Thoracic aorta (tissue), 2 donors: ENCODE results near the gene USP54. TPM values are rescaled to one million over a fixed set of nuclear protein-coding genes. Genes with fewer than 3 reads are reported as not detected.
A peak's percentile ranks its signal among the peaks of the same experiment; 100 is the strongest.

ENCODE experiments used
- ATAC-seq: fragments of 150-250 bp; one replicate; pipeline ENCODE4 v1.8.0; 2017; ENCODE audit warnings: low read depth; ENCODE audit not compliant: insufficient number of reproducible peaks, low FRiP score
- DNase-seq: peaks from one replicate; pipeline ENCODE4 v3.0.0-alpha.2; 2020; ENCODE audit warnings: low spot score
- H3K27ac ChIP-seq, 2 donors: fragments of 200-600 bp; sonication (generic); 1 replicate in 1 of 2; 2 replicates in 1 of 2; pipeline ENCODE4 v1.5.1; 2016; ENCODE audit warnings: mild to moderate bottlenecking in 2 of 2, moderate library complexity in 2 of 2
- H3K27me3 ChIP-seq: fragments of 200-600 bp; sonication (generic); replicated peaks from 2 replicates; pipeline ENCODE4 v1.6.0; 2016; ENCODE audit warnings: mild to moderate bottlenecking; ENCODE audit not compliant: insufficient read depth
- H3K36me3 ChIP-seq: fragments of 200-600 bp; sonication (generic); one replicate; pipeline ENCODE4 v1.5.1; 2016
- H3K4me1 ChIP-seq, 2 donors: fragments of 200-600 bp; sonication (generic); 1 replicate in 1 of 2; 2 replicates in 1 of 2; pipeline versions ENCODE4 v1.5.1 to v1.6.0; 2016; ENCODE audit warnings: low read depth in 2 of 2, mild to moderate bottlenecking in 1 of 2; ENCODE audit not compliant: control insufficient read depth in 1 of 2
- H3K4me3 ChIP-seq: fragments of 200-600 bp; sonication (generic); 2 replicates; pipeline ENCODE4 v1.5.1; 2016; ENCODE audit warnings: mild to moderate bottlenecking
- H3K9me3 ChIP-seq: fragments of 200-600 bp; sonication (generic); 2 replicates; pipeline ENCODE4 v1.5.1; 2016
- total RNA-seq, 2 donors: library from RNA; depleted of rRNA; stranded (reverse); fragments of >200 nt; gene quantifications; one replicate each; pipeline versions ENCODE4 v1.1.0 to v1.2.3, GENCODE V29; 2016
- TF ChIP-seq, protein P1 (sequence below): fragments of 200-600 bp; sonication (generic); IDR thresholded peaks from one replicate; pipeline ENCODE4 v1.5.1; 2019; ENCODE audit warnings: antibody characterized with exemption

USP54 gene
- total RNA-seq, 2 donors from 2014 or later = 20.1 to 45.1 TPM

DNA sequence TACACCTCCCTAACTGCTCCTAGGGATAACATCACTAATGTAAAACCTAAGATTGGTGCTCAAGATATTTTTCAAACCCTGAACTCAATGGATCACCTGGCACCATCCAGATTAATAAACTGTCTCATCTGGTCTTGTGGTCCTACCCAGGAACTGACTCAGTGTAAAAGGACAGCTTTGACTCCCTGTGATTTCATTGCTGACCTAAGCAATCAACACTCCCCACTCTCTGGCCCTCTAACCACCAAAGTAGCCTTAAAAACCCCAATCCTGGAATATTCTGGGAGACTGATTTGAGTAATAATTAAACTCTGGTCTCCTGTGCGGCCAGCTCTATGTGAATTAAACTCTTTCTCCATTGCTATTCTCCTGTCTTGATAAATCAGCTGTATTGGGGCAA is 6.2 kb upstream of the USP54 start:
- H3K4me3 ChIP-seq = no peak overlapping the region
- DNase-seq = no peak
- no peaks in the 10 kb centered on the region for H3K9me3 ChIP-seq

DNA sequence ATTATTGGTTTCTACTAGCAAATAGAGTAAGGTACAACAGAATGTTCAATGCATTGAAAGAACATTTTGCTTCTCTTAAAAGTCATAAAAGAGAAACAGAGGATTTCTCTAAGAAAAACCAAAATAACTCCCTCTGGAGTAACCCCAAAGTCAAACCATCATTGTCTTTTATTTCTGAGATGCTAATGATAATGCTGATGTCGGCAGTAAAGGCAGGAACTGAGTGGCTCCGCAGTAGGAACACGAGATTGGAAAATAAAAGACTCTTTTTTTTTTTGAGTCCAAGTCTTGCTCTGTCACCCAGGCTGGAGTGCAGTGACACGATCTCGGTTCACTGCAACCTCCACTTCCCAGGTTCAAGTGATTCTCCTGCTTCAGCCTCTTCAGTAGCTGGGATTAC is 2.7 kb upstream of the USP54 start:
- ATAC-seq = no peak
- Histone ChIP-seq H3K4me1 (peaks cover 12 to 20% of the 10 kb centered on the region in 2 donors), H3K27ac (no peak overlapping the region), H3K27me3 (no peaks in the 10 kb centered on the region), H3K4me3 (no peak overlapping the region), H3K9me3 (no peaks in the 10 kb centered on the region), H3K36me3 (no peaks in the 10 kb centered on the region)
- no peak for DNase-seq
- TF ChIP-seq, protein P1, sequence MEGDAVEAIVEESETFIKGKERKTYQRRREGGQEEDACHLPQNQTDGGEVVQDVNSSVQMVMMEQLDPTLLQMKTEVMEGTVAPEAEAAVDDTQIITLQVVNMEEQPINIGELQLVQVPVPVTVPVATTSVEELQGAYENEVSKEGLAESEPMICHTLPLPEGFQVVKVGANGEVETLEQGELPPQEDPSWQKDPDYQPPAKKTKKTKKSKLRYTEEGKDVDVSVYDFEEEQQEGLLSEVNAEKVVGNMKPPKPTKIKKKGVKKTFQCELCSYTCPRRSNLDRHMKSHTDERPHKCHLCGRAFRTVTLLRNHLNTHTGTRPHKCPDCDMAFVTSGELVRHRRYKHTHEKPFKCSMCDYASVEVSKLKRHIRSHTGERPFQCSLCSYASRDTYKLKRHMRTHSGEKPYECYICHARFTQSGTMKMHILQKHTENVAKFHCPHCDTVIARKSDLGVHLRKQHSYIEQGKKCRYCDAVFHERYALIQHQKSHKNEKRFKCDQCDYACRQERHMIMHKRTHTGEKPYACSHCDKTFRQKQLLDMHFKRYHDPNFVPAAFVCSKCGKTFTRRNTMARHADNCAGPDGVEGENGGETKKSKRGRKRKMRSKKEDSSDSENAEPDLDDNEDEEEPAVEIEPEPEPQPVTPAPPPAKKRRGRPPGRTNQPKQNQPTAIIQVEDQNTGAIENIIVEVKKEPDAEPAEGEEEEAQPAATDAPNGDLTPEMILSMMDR = no peak

More for the DNA sequence above, 6.2 kb upstream of the USP54 start:
- H3K27me3 ChIP-seq = no peaks in the 10 kb centered on the region
- ATAC-seq = no peak
- no peak overlapping the region for H3K27ac ChIP-seq
- TF ChIP-seq, protein P1 = no peak
- peaks cover 0 to under 1% of the 10 kb centered on the region in 2 donors for H3K4me1 ChIP-seq
- no peaks in the 10 kb centered on the region for H3K36me3 ChIP-seq

DNA sequence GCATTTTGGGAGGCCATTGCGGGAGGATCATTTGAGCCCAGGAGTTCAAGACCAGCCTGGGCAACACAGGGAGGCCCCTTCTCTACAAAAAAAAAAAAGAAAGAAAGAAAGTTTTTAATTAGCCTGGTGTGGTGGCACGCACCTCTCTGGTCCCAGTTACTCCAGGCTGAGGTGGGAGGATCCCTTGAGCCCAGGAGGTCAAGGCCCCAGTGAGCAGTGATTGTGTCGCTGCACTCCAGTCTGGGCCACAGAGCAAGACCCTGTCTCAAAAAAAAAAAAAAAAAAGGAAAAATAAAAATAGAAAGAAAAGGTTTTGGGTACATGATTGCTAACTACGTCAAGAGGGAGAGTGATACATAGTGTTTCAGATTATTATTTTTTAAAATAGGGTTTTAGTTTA is 2.0 kb upstream of the USP54 start:
- DNase-seq (no peak), ATAC-seq (no peak)
- no peak overlapping the region for H3K27ac ChIP-seq
- TF ChIP-seq, protein P1 = no peak
- no peaks in the 10 kb centered on the region for H3K36me3 ChIP-seq
- H3K4me3 ChIP-seq = no peak overlapping the region
- H3K9me3 ChIP-seq = no peaks in the 10 kb centered on the region
- peaks cover 12 to 20% of the 10 kb centered on the region in 2 donors for H3K4me1 ChIP-seq
- no peaks in the 10 kb centered on the region for H3K27me3 ChIP-seq

DNA sequence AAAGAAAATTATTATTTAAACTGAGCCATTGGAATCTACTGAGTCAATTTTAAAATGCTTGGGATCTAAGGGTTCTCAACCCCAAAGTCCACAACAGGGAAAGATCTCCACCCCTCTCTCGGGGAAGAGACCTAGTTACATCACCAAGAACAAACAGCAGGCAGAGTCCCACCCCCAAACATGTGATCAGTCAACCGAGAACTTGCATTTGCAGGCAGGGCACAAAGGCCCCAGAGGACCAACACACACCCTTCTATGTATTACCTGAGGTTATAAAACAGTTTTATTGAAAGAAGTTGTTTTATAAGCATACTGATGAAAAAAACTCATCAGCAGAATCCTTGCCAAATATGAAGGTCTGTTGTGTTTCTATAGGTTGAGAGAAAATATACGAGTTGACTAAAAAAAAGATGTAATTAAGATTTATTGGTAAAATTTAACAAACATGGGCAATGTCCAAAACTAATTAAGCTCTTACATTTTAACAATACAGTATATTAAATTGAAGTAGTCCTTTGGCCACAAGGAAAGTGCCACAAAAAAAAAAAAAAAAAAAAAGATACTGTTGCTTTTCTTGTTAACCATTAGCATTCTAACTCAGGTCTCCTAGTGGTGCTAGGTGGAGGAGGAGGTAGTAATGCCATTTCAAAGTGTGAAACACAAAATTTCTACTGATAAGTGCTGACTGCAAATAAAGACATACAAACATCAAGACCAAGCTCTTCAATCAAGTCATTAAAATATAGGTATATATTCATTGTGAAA is 975 bp upstream of the USP54 start:
- no peaks in the 10 kb centered on the region for H3K27me3 ChIP-seq
- H3K27ac ChIP-seq = peak overlapping the region; percentile 38 to 56
- no peaks in the 10 kb centered on the region for H3K36me3 ChIP-seq
- peak overlapping the region; percentile 48 for H3K4me3 ChIP-seq
- TF ChIP-seq, protein P1 = no peak
- ATAC-seq = no peak
- no peaks in the 10 kb centered on the region for H3K9me3 ChIP-seq
- H3K4me1 ChIP-seq = peaks cover 15 to 23% of the 10 kb centered on the region in 2 donors
- no peak for DNase-seq

DNA sequence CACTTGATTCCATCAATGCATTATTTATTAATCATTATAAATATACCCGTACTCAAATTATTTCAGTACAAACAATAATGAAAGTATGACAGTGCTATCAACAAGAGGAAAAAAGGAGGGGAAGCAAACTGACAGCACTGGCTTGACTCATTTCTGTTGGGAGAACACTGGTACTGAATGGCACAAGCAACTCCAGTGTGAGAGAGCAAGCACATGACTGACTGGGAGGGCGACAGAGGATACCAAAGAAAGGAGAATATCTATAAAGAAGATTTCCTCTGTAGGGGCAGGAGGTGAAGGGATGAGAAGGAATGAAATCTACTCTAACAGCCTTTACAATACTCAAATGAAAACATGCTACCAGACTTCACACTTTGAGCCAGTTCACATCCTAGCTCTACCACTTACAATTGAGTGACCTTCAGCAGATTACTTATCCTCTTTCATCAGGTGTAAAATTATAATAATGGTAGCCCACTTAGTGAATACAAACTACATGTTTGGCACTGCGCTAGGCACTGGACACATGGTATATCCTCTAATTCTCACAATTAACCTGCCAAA is 1.5 kb downstream of the USP54 start:
- Histone ChIP-seq H3K4me3 (no peak overlapping the region), H3K9me3 (no peaks in the 10 kb centered on the region), H3K36me3 (no peaks in the 10 kb centered on the region), H3K4me1 (peaks cover 22 to 42% of the 10 kb centered on the region in 2 donors), H3K27ac (no peak overlapping the region), H3K27me3 (no peaks in the 10 kb centered on the region)
- TF ChIP-seq, protein P1 = no peak
- DNase-seq (no peak), ATAC-seq (no peak)
